ENCODE data around the gene SENP3. TPM values are rescaled to one million over a fixed set of nuclear protein-coding genes. Genes with fewer than 3 reads are reported as not detected.

The SENP3 gene
- total RNA-seq, 2 donors from 2014 or later = 71.5 to 82.3 TPM

- Histone ChIP-seq H3K27me3 (ENCODE audit: control insufficient read depth, insufficient read depth, low read length, poor library complexity, severe bottlenecking) (no peaks in the 10 kb centered on the region), H3K4me3 (ENCODE audit: low read length) (peak overlapping the region; percentile 89), H3K9me3 (ENCODE audit: control insufficient read depth, low read length) (no peaks in the 10 kb centered on the region), H3K4me1 (ENCODE audit: control insufficient read depth, insufficient read depth, low read length) (peaks cover 4% of the 10 kb centered on the region), H3K27ac (ENCODE audit: low read depth, low read length) (peak overlapping the region; percentile 80), H3K9ac (ENCODE audit: extremely low read depth, low read length, poor library complexity, severe bottlenecking) (peak overlapping the region; percentile 66), H3K36me3 (ENCODE audit: control insufficient read depth, insufficient read depth, low read length) (peaks cover 70% of the 10 kb centered on the region)
- Mint-ChIP-seq H3K4me1 (peaks cover 31% of the 10 kb centered on the region), H3K9me3 (peaks cover 2% of the 10 kb centered on the region), H3K27me3 (ENCODE audit: insufficient read depth) (no peaks in the 10 kb centered on the region), H3K4me3 (peak overlapping the region; percentile 97), H3K36me3 (ENCODE audit: low read depth) (peaks cover 74% of the 10 kb centered on the region), H3K27ac (peak overlapping the region; percentile 98)
- WGBS, 2 experiments (ENCODE audit: insufficient coverage in 1 of 2, insufficient read length in 1 of 2) = 0% methylated on average over 6 to 11 of the region's 11 CpGs
- DNase-seq = no peak
- no peak for TF ChIP-seq CTCF (conservative IDR thresholded peaks at IDR 0.05)
Measured at GRCh38 chr17:7572338-7572587, 10.5 kb downstream of the SENP3 start.

- DNase-seq = peak; percentile 100
- Histone ChIP-seq H3K36me3 (ENCODE audit: control insufficient read depth, insufficient read depth, low read length) (peaks cover 70% of the 10 kb centered on the region), H3K27ac (ENCODE audit: low read depth, low read length) (peak overlapping the region; percentile 93), H3K4me1 (ENCODE audit: control insufficient read depth, insufficient read depth, low read length) (peaks cover 4% of the 10 kb centered on the region), H3K9ac (ENCODE audit: extremely low read depth, low read length, poor library complexity, severe bottlenecking) (peak overlapping the region; percentile 100), H3K9me3 (ENCODE audit: control insufficient read depth, low read length) (no peaks in the 10 kb centered on the region), H3K4me3 (ENCODE audit: low read length) (peak overlapping the region; percentile 99), H3K27me3 (ENCODE audit: control insufficient read depth, insufficient read depth, low read length, poor library complexity, severe bottlenecking) (no peaks in the 10 kb centered on the region)
- peaks cover 27% of the 10 kb centered on the region for H3K4me1 Mint-ChIP-seq
- 0% methylated on average over 37 to 73 of the region's 73 CpGs for WGBS, 2 experiments (ENCODE audit: insufficient coverage in 1 of 2, insufficient read length in 1 of 2)
- peak overlapping the region; percentile 100 for H3K27ac Mint-ChIP-seq
- peaks cover 74% of the 10 kb centered on the region for H3K36me3 Mint-ChIP-seq (ENCODE audit: low read depth)
- H3K27me3 Mint-ChIP-seq (ENCODE audit: insufficient read depth) = no peaks in the 10 kb centered on the region
- no peak for TF ChIP-seq CTCF (conservative IDR thresholded peaks at IDR 0.05)
- H3K9me3 Mint-ChIP-seq = peaks cover 2% of the 10 kb centered on the region
- H3K4me3 Mint-ChIP-seq = peak overlapping the region; percentile 97
Measured at GRCh38 chr17:7572588-7573323, 11.0 kb downstream of the SENP3 start.

GRCh38 chr17:7573324-7574080 lies 11.8 kb downstream of the SENP3 start:
- Mint-ChIP-seq H3K27me3 (ENCODE audit: insufficient read depth) (no peaks in the 10 kb centered on the region), H3K4me3 (peak overlapping the region; percentile 97), H3K36me3 (ENCODE audit: low read depth) (peaks cover 80% of the 10 kb centered on the region), H3K9me3 (peaks cover 2% of the 10 kb centered on the region), H3K4me1 (peaks cover 29% of the 10 kb centered on the region), H3K27ac (peak overlapping the region; percentile 100)
- WGBS, 2 experiments (ENCODE audit: insufficient coverage in 1 of 2, insufficient read length in 1 of 2) = 0 to 1% methylated on average over 18 to 68 of the region's 71 CpGs
- peak overlapping the region; percentile 99 for H3K4me3 ChIP-seq (ENCODE audit: low read length)
- TF ChIP-seq CTCF (conservative IDR thresholded peaks at IDR 0.05) = no peak
- peak overlapping the region; percentile 100 for H3K9ac ChIP-seq (ENCODE audit: extremely low read depth, low read length, poor library complexity, severe bottlenecking)
- peaks cover 4% of the 10 kb centered on the region for H3K4me1 ChIP-seq (ENCODE audit: control insufficient read depth, insufficient read depth, low read length)
- no peaks in the 10 kb centered on the region for H3K27me3 ChIP-seq (ENCODE audit: control insufficient read depth, insufficient read depth, low read length, poor library complexity, severe bottlenecking)
- peak; percentile 95 for DNase-seq
- no peaks in the 10 kb centered on the region for H3K9me3 ChIP-seq (ENCODE audit: control insufficient read depth, low read length)
- H3K27ac ChIP-seq (ENCODE audit: low read depth, low read length) = peak overlapping the region; percentile 93
- H3K36me3 ChIP-seq (ENCODE audit: control insufficient read depth, insufficient read depth, low read length) = peaks cover 76% of the 10 kb centered on the region
